GM19438 (cell line): Measurements from ENCODE around the gene ILF3.
"Not testable (repeated sequence)": the region's sequence is repeated elsewhere in the genome, so short reads cannot be mapped to it uniquely, and the experiment has no call there.

ENCODE experiments used
- ATAC-seq: cut with Tn5 transposase; IDR thresholded peaks from one replicate; pipeline ENCODE4 v1.9.1; 2021; ENCODE audit warnings: low read depth; ENCODE audit not compliant: unreplicated experiment

ILF3 gene

GRCh38 chr19:10642473-10643171, 11.5 kb upstream of the ILF3 start:
- no peak for ATAC-seq

- ATAC-seq: no peak
Measured at GRCh38 chr19:10643172-10643967, 10.8 kb upstream of the ILF3 start.

GRCh38 chr19:10643968-10644259, 10.2 kb upstream of the ILF3 start:
- ATAC-seq: no peak

GRCh38 chr19:10644260-10645007, 9.7 kb upstream of the ILF3 start:
- ATAC-seq: no peak

- no peak for ATAC-seq
Measured at GRCh38 chr19:10646456-10647159, 7.5 kb upstream of the ILF3 start.

GRCh38 chr19:10648360-10648759, 5.8 kb upstream of the ILF3 start:
- no peak for ATAC-seq

GRCh38 chr19:10651851-10652250, 2.3 kb upstream of the ILF3 start:
- no peak for ATAC-seq

- ATAC-seq: no peak
Measured at GRCh38 chr19:10653482-10653731, 739 bp upstream of the ILF3 start.

GRCh38 chr19:10654610-10655456, 687 bp downstream of the ILF3 start:
- peak; percentile 8 for ATAC-seq

GRCh38 chr19:10655457-10656312, 1.5 kb downstream of the ILF3 start:
- no peak for ATAC-seq

GRCh38 chr19:10660346-10660745, 6.2 kb downstream of the ILF3 start:
- ATAC-seq: no peak

- ATAC-seq: no peak
Measured at GRCh38 chr19:10661946-10662345, 7.8 kb downstream of the ILF3 start.

- ATAC-seq: no peak
Measured at GRCh38 chr19:10662384-10663251, 8.5 kb downstream of the ILF3 start.

GRCh38 chr19:10663252-10663563, 9.1 kb downstream of the ILF3 start:
- not testable (repeated sequence) for ATAC-seq

GRCh38 chr19:10667867-10668266, 13.7 kb downstream of the ILF3 start:
- ATAC-seq: no peak

GRCh38 chr19:10669246-10669645, 15.1 kb downstream of the ILF3 start:
- ATAC-seq: no peak

GRCh38 chr19:10670182-10670581, 16.0 kb downstream of the ILF3 start:
- ATAC-seq: no peak

GRCh38 chr19:10670876-10671804, 17.0 kb downstream of the ILF3 start:
- no peak for ATAC-seq
